GM12873 (cell line): Measurements from ENCODE around the gene ARHGAP10.

Experiments used
- CTCF ChIP-seq: IDR thresholded peaks from 2 replicates; pipeline ENCODE4 v1.5.1; 2012; ENCODE audit warnings: low read depth, mild to moderate bottlenecking, moderate library complexity, low read length, control low read depth; ENCODE audit not compliant: insufficient read depth; ENCODE audit errors: missing control alignments

The ARHGAP10 gene

GRCh38 chr4:147814376-147814775 is 82.5 kb downstream of the ARHGAP10 start:
- TF ChIP-seq CTCF, result no peak

- TF ChIP-seq CTCF, result no peak
These were observed 83.9 kb downstream of the ARHGAP10 start for GRCh38 chr4:147815741-147816140.

- no peak for TF ChIP-seq CTCF
These were observed 84.7 kb downstream of the ARHGAP10 start for GRCh38 chr4:147816382-147817254.

- TF ChIP-seq CTCF, result no peak
These were observed 89.1 kb downstream of the ARHGAP10 start for GRCh38 chr4:147820975-147821374.

GRCh38 chr4:147821555-147821954 is 89.7 kb downstream of the ARHGAP10 start:
- no peak for TF ChIP-seq CTCF

GRCh38 chr4:147822128-147822527 is 90.2 kb downstream of the ARHGAP10 start:
- TF ChIP-seq CTCF, result no peak

- no peak for TF ChIP-seq CTCF
These were observed 91.2 kb downstream of the ARHGAP10 start for GRCh38 chr4:147823130-147823529.
